Fibroblast of lung (primary cell): ENCODE measurements around the gene FAM131B.

Experiments
- EZH2 ChIP-seq: IDR thresholded peaks from 2 replicates; pipeline ENCODE4 v1.5.1; 2012; ENCODE audit warnings: low read length, control low read depth, mild to moderate bottlenecking; ENCODE audit errors: missing control alignments
- TF ChIP-seq, protein P1 (sequence below), 2 donors: IDR thresholded peaks in 1 of 2; conservative IDR thresholded peaks in 1 of 2; 1 replicate in 1 of 2; 2 replicates in 1 of 2; pipeline ENCODE4 v1.5.1; 2011 to 2012; ENCODE audit warnings: low read length in 2 of 2, control low read depth in 1 of 2, inconsistent platforms in 1 of 2, low read depth in 1 of 2, mild to moderate bottlenecking in 1 of 2

DNA sequence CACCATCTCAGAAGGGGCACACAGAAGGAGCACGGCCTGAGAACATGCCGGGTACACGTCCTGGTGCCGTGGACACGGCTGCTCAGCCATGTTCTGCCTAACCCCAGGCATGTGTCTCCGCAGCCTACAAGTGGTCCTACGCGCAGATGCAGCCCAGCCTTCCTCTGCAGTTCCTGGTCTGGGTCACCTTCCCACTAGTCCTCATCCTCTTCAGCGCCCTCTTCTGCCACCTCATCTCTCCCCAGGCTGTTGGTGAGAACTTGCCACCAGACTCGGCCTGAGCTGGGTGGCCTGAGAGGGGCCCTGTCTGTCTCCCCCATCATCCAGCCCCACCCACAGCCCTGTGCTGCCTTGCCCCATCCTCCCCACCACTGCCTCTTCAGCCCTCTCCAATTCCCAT, 41.3 kb downstream of the FAM131B start:
- TF ChIP-seq, protein P1, sequence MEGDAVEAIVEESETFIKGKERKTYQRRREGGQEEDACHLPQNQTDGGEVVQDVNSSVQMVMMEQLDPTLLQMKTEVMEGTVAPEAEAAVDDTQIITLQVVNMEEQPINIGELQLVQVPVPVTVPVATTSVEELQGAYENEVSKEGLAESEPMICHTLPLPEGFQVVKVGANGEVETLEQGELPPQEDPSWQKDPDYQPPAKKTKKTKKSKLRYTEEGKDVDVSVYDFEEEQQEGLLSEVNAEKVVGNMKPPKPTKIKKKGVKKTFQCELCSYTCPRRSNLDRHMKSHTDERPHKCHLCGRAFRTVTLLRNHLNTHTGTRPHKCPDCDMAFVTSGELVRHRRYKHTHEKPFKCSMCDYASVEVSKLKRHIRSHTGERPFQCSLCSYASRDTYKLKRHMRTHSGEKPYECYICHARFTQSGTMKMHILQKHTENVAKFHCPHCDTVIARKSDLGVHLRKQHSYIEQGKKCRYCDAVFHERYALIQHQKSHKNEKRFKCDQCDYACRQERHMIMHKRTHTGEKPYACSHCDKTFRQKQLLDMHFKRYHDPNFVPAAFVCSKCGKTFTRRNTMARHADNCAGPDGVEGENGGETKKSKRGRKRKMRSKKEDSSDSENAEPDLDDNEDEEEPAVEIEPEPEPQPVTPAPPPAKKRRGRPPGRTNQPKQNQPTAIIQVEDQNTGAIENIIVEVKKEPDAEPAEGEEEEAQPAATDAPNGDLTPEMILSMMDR (conservative IDR thresholded peaks at IDR 0.05 in 1 of 2, IDR thresholded peaks at IDR 0.05 in 1 of 2; ENCODE audit: low read depth in 1 of 2, low read length in 2 of 2): no peak
- no peak for TF ChIP-seq EZH2
